ENCODE measurements around the gene CAND1. TPM values are rescaled to one million over a fixed set of nuclear protein-coding genes. Genes with fewer than 3 reads are reported as not detected.
A peak's percentile ranks its signal among the peaks of the same experiment; 100 is the strongest.

CAND1 gene
- total RNA-seq, 1 donor: 130 TPM

GRCh38 chr12:67271976-67272375 lies 2.8 kb downstream of the CAND1 start:
- H3K79me2 ChIP-seq (ENCODE audit: insufficient read depth, low read length): peaks cover 75% of the 10 kb centered on the region
- H3K4me2 ChIP-seq (ENCODE audit: insufficient read depth, low read length): peak overlapping the region; percentile 87
- peaks cover 26% of the 10 kb centered on the region for H3K4me1 ChIP-seq (ENCODE audit: insufficient read depth, low read length)
- no peaks in the 10 kb centered on the region for H3K27me3 ChIP-seq (ENCODE audit: insufficient read depth, low read length)
- H3K9me3 ChIP-seq (ENCODE audit: low read depth, low read length): no peaks in the 10 kb centered on the region
- no peak overlapping the region for H3K4me3 ChIP-seq (ENCODE audit: insufficient read depth, low read length)
- no peak for DNase-seq (ENCODE audit: insufficient read length, low spot score, missing footprints)
- TF ChIP-seq CTCF (IDR thresholded peaks at IDR 0.05; ENCODE audit: extremely low read depth, low read depth, low read length): no peak
- H4K20me1 ChIP-seq (ENCODE audit: insufficient read depth, low read length): peaks cover 58% of the 10 kb centered on the region
- H3K36me3 ChIP-seq (ENCODE audit: insufficient read depth, low read length): peaks cover 10% of the 10 kb centered on the region
- no peak overlapping the region for H2AFZ ChIP-seq (ENCODE audit: low read length)
- no peak overlapping the region for H3K27ac ChIP-seq (ENCODE audit: low read depth, low read length)

GRCh38 chr12:67274186-67274585 lies 5.0 kb downstream of the CAND1 start:
- no peak overlapping the region for H2AFZ ChIP-seq (ENCODE audit: low read length)
- H3K9me3 ChIP-seq (ENCODE audit: low read depth, low read length): no peaks in the 10 kb centered on the region
- no peak overlapping the region for H3K4me3 ChIP-seq (ENCODE audit: insufficient read depth, low read length)
- peak overlapping the region; percentile 20 for H3K4me2 ChIP-seq (ENCODE audit: insufficient read depth, low read length)
- H3K36me3 ChIP-seq (ENCODE audit: insufficient read depth, low read length): peaks cover 10% of the 10 kb centered on the region
- TF ChIP-seq CTCF (IDR thresholded peaks at IDR 0.05; ENCODE audit: extremely low read depth, low read depth, low read length): no peak
- DNase-seq (ENCODE audit: insufficient read length, low spot score, missing footprints): no peak
- H3K79me2 ChIP-seq (ENCODE audit: insufficient read depth, low read length): peaks cover 97% of the 10 kb centered on the region
- no peaks in the 10 kb centered on the region for H3K27me3 ChIP-seq (ENCODE audit: insufficient read depth, low read length)
- no peak overlapping the region for H3K27ac ChIP-seq (ENCODE audit: low read depth, low read length)
- H4K20me1 ChIP-seq (ENCODE audit: insufficient read depth, low read length): peaks cover 78% of the 10 kb centered on the region
- peaks cover 19% of the 10 kb centered on the region for H3K4me1 ChIP-seq (ENCODE audit: insufficient read depth, low read length)

- Histone ChIP-seq H4K20me1 (ENCODE audit: insufficient read depth, low read length) (peaks cover 80% of the 10 kb centered on the region), H3K4me1 (ENCODE audit: insufficient read depth, low read length) (peaks cover 19% of the 10 kb centered on the region), H3K27me3 (ENCODE audit: insufficient read depth, low read length) (no peaks in the 10 kb centered on the region), H3K27ac (ENCODE audit: low read depth, low read length) (no peak overlapping the region), H3K79me2 (ENCODE audit: insufficient read depth, low read length) (peaks cover 100% of the 10 kb centered on the region), H3K36me3 (ENCODE audit: insufficient read depth, low read length) (peaks cover 10% of the 10 kb centered on the region), H3K4me2 (ENCODE audit: insufficient read depth, low read length) (no peak overlapping the region), H2AFZ (ENCODE audit: low read length) (no peak overlapping the region), H3K9me3 (ENCODE audit: low read depth, low read length) (no peaks in the 10 kb centered on the region), H3K4me3 (ENCODE audit: insufficient read depth, low read length) (no peak overlapping the region)
- no peak for TF ChIP-seq CTCF (IDR thresholded peaks at IDR 0.05; ENCODE audit: extremely low read depth, low read depth, low read length)
- DNase-seq (ENCODE audit: insufficient read length, low spot score, missing footprints): no peak
Observed at GRCh38 chr12:67275380-67275913, 6.3 kb downstream of the CAND1 start.

- no peak overlapping the region for H3K4me2 ChIP-seq (ENCODE audit: insufficient read depth, low read length)
Observed at GRCh38 chr12:67276421-67276820, 7.3 kb downstream of the CAND1 start.

More at GRCh38 chr12:67276421-67276820, 7.3 kb downstream of the CAND1 start:
- H4K20me1 ChIP-seq (ENCODE audit: insufficient read depth, low read length): peaks cover 75% of the 10 kb centered on the region
- H3K27ac ChIP-seq (ENCODE audit: low read depth, low read length): peak overlapping the region; percentile 7
- peaks cover 13% of the 10 kb centered on the region for H3K4me1 ChIP-seq (ENCODE audit: insufficient read depth, low read length)
- peak; percentile 38 for DNase-seq (ENCODE audit: insufficient read length, low spot score, missing footprints)
- H3K9me3 ChIP-seq (ENCODE audit: low read depth, low read length): no peaks in the 10 kb centered on the region
- TF ChIP-seq CTCF (IDR thresholded peaks at IDR 0.05; ENCODE audit: extremely low read depth, low read depth, low read length): no peak
- H3K27me3 ChIP-seq (ENCODE audit: insufficient read depth, low read length): no peaks in the 10 kb centered on the region
- no peak overlapping the region for H3K4me3 ChIP-seq (ENCODE audit: insufficient read depth, low read length)
- peaks cover 10% of the 10 kb centered on the region for H3K36me3 ChIP-seq (ENCODE audit: insufficient read depth, low read length)
- peaks cover 99% of the 10 kb centered on the region for H3K79me2 ChIP-seq (ENCODE audit: insufficient read depth, low read length)
- no peak overlapping the region for H2AFZ ChIP-seq (ENCODE audit: low read length)

Measured in osteoblast (primary cell).